Measurements from ENCODE around the gene KSR2.
A peak's percentile ranks its signal among the peaks of the same experiment; 100 is the strongest.
"Not testable (repeated sequence)": the region's sequence is repeated elsewhere in the genome, so short reads cannot be mapped to it uniquely, and the experiment has no call there.

Gene KSR2

DNA sequence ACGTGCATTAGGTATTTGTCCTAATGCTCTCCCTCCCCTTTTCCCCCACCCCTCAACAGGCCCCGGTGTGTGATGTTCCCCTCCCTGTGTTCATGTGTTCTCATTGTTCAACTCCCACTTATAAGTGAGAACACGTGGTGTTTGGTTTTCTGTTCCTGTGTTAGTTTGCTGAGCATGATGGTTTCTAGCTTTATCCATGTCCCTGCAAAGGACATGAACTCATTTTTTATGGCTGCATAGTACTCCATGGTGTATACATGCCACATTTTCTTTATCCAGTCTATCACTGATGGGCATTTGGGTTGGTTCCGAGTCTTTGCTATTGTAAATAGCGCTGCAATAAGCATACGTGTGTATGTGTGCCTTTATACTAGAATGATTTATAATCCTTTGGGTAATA, 168.1 kb downstream of the KSR2 start:
- H3K4me1 ChIP-seq (ENCODE audit: control insufficient read depth, insufficient read depth, low read length); H3K27ac ChIP-seq (ENCODE audit: extremely low read depth, low read depth, low read length); H3K36me3 ChIP-seq (ENCODE audit: control insufficient read depth in 2 of 2, insufficient read depth in 1 of 2, low read length in 2 of 2); H3K9me3 ChIP-seq (ENCODE audit: control insufficient read depth, insufficient read depth, low read depth, low read length); H3K4me3 ChIP-seq (ENCODE audit: low read depth, low read length); POLR2A ChIA-PET: not testable (repeated sequence)
- peak; percentile 76 for TF ChIP-seq ZNF146 (tag by site-specific recombination; IDR thresholded peaks at IDR 0.05)
- CTCF ChIA-PET = interaction anchor here (0.6 to 0.7 kb wide), 2 partner anchors 397 to 531 kb away, joined by 4 to 6 read pairs; no protein-coding TSS in a partner anchor

DNA sequence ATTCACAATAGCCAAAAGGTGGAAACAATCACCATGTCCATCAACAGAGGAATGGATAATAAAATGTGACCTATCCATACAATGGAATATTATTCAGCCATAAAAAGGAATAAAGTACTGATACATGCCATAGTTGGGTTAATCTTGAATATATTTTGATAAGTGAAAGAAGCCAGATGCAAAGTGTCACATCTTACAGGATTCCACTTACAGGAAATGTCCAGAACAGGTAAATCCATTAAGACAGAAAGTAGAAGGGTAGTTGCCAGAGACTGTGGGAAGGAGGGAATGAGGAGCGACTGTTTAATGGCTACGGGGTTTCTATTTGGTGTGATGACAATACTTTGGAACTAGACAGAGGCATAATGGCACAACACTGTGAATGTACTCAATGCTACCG, 171.6 kb downstream of the KSR2 start:
- ChIA-PET POLR2A (no interaction called here), CTCF (no interaction called here)
- no peaks in the 10 kb centered on the region for H3K36me3 ChIP-seq (ENCODE audit: control insufficient read depth in 2 of 2, insufficient read depth in 1 of 2, low read length in 2 of 2)
- no peaks in the 10 kb centered on the region for H3K4me1 ChIP-seq (ENCODE audit: control insufficient read depth, insufficient read depth, low read length)
- no peak overlapping the region for H3K4me3 ChIP-seq (ENCODE audit: low read depth, low read length)
- no peak overlapping the region for H3K27ac ChIP-seq (ENCODE audit: extremely low read depth, low read depth, low read length)
- TF ChIP-seq ZNF510 (tag by site-specific recombination; IDR thresholded peaks at IDR 0.05; ENCODE audit: insufficient replicate concordance) (peak; percentile 99), ZBTB8A (tag by site-specific recombination; IDR thresholded peaks at IDR 0.05) (no peak)
- no peaks in the 10 kb centered on the region for H3K9me3 ChIP-seq (ENCODE audit: control insufficient read depth, insufficient read depth, low read depth, low read length)

DNA sequence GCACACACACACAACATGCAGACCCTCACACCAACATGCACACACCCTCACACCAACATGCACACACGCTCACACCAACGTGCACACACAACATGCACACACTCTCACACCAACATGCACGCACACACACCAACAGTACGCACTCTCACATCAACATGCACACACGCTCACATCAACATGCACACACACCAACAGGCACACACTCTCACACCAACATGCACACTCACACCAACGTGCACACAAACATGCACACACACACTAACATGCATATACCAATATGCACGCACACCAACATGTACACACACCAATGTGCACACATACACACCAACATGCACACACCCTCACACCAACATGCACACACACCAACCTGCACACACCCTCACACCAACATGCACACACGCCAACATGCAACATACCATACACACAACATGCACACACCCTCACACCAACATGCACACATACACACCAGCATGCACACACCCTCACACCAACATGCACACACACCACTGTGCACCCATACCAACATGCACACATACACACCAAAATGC, 175.8 kb downstream of the KSR2 start:
- POLR2A ChIA-PET = no interaction called here
- CTCF ChIA-PET = no interaction called here
- Histone ChIP-seq H3K36me3 (ENCODE audit: control insufficient read depth in 2 of 2, insufficient read depth in 1 of 2, low read length in 2 of 2) (no peaks in the 10 kb centered on the region), H3K4me1 (ENCODE audit: control insufficient read depth, insufficient read depth, low read length) (no peaks in the 10 kb centered on the region), H3K4me3 (ENCODE audit: low read depth, low read length) (no peak overlapping the region), H3K27ac (ENCODE audit: extremely low read depth, low read depth, low read length) (no peak overlapping the region), H3K9me3 (ENCODE audit: control insufficient read depth, insufficient read depth, low read depth, low read length) (no peaks in the 10 kb centered on the region)
- TF ChIP-seq GLIS2 (tag by site-specific recombination; IDR thresholded peaks at IDR 0.05) (no peak), ZNF701 (tag by site-specific recombination; IDR thresholded peaks at IDR 0.05) (no peak), ZSCAN16 (tag by site-specific recombination; IDR thresholded peaks at IDR 0.05) (no peak), ZNF157 (tag by site-specific recombination; IDR thresholded peaks at IDR 0.05) (no peak), ZNF521 (tag by site-specific recombination; IDR thresholded peaks at IDR 0.05) (no peak), ZNF202 (tag by site-specific recombination; IDR thresholded peaks at IDR 0.05; ENCODE audit: borderline replicate concordance) (no peak), ZNF341 (tag by site-specific recombination; IDR thresholded peaks at IDR 0.05; ENCODE audit: low read depth) (no peak), ZNF585B (tag by site-specific recombination; IDR thresholded peaks at IDR 0.05) (no peak), SP3 (tag by site-specific recombination; IDR thresholded peaks at IDR 0.05) (no peak), ZNF239 (tag by site-specific recombination; IDR thresholded peaks at IDR 0.05) (no peak), ZNF211 (tag by site-specific recombination; IDR thresholded peaks at IDR 0.05; ENCODE audit: low read depth) (no peak)
- TF ChIP-seq, protein P1, sequence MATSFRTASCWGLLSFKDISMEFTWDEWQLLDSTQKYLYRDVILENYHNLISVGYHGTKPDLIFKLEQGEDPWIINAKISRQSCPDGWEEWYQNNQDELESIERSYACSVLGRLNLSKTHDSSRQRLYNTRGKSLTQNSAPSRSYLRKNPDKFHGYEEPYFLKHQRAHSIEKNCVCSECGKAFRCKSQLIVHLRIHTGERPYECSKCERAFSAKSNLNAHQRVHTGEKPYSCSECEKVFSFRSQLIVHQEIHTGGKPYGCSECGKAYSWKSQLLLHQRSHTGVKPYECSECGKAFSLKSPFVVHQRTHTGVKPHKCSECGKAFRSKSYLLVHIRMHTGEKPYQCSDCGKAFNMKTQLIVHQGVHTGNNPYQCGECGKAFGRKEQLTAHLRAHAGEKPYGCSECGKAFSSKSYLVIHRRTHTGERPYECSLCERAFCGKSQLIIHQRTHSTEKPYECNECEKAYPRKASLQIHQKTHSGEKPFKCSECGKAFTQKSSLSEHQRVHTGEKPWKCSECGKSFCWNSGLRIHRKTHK (tag by site-specific recombination; IDR thresholded peaks at IDR 0.05) = no peak
- TF ChIP-seq, protein P2, sequence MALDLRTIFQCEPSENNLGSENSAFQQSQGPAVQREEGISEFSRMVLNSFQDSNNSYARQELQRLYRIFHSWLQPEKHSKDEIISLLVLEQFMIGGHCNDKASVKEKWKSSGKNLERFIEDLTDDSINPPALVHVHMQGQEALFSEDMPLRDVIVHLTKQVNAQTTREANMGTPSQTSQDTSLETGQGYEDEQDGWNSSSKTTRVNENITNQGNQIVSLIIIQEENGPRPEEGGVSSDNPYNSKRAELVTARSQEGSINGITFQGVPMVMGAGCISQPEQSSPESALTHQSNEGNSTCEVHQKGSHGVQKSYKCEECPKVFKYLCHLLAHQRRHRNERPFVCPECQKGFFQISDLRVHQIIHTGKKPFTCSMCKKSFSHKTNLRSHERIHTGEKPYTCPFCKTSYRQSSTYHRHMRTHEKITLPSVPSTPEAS (tag by site-specific recombination; IDR thresholded peaks at IDR 0.05) = peak; percentile 99
- TF ChIP-seq, protein P3, sequence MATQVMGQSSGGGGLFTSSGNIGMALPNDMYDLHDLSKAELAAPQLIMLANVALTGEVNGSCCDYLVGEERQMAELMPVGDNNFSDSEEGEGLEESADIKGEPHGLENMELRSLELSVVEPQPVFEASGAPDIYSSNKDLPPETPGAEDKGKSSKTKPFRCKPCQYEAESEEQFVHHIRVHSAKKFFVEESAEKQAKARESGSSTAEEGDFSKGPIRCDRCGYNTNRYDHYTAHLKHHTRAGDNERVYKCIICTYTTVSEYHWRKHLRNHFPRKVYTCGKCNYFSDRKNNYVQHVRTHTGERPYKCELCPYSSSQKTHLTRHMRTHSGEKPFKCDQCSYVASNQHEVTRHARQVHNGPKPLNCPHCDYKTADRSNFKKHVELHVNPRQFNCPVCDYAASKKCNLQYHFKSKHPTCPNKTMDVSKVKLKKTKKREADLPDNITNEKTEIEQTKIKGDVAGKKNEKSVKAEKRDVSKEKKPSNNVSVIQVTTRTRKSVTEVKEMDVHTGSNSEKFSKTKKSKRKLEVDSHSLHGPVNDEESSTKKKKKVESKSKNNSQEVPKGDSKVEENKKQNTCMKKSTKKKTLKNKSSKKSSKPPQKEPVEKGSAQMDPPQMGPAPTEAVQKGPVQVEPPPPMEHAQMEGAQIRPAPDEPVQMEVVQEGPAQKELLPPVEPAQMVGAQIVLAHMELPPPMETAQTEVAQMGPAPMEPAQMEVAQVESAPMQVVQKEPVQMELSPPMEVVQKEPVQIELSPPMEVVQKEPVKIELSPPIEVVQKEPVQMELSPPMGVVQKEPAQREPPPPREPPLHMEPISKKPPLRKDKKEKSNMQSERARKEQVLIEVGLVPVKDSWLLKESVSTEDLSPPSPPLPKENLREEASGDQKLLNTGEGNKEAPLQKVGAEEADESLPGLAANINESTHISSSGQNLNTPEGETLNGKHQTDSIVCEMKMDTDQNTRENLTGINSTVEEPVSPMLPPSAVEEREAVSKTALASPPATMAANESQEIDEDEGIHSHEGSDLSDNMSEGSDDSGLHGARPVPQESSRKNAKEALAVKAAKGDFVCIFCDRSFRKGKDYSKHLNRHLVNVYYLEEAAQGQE (tag by site-specific recombination; IDR thresholded peaks at IDR 0.05) = no peak
- TF ChIP-seq, protein P4, sequence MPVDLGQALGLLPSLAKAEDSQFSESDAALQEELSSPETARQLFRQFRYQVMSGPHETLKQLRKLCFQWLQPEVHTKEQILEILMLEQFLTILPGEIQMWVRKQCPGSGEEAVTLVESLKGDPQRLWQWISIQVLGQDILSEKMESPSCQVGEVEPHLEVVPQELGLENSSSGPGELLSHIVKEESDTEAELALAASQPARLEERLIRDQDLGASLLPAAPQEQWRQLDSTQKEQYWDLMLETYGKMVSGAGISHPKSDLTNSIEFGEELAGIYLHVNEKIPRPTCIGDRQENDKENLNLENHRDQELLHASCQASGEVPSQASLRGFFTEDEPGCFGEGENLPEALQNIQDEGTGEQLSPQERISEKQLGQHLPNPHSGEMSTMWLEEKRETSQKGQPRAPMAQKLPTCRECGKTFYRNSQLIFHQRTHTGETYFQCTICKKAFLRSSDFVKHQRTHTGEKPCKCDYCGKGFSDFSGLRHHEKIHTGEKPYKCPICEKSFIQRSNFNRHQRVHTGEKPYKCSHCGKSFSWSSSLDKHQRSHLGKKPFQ (tag by site-specific recombination; IDR thresholded peaks at IDR 0.05) = peak; percentile 66; the same call in 1 of the 2 replicates

Measured in HEK293 (cell line).